Activated CD8-positive, alpha-beta T cell treated with anti-CD3 and anti-CD28 coated beads for 36 hours (primary cell): ENCODE data around the gene HTR1B. TPM values are rescaled to one million over a fixed set of nuclear protein-coding genes. Genes with fewer than 3 reads are reported as not detected.

Experiments
- ATAC-seq: fragments of 200-7000 bp; cut with Tn5 transposase; one replicate; pipeline ENCODE4 v1.10.0; 2021; ENCODE audit warnings: mild to moderate bottlenecking, moderate library complexity
- CTCF ChIA-PET: fragments of 350-600 bp; sonication (Branson Sonifier 250); formaldehyde crosslinking; loops from one replicate; lab custom pipeline; 2021; ENCODE audit warnings: antibody characterized with exemption; lab: Charles Lee
- POLR2A ChIA-PET: fragments of 350-600 bp; sonication (Branson Sonifier 250); formaldehyde crosslinking; loops from one replicate; lab custom pipeline; 2021; ENCODE audit warnings: antibody characterized with exemption; lab: Charles Lee
- DNase-seq: peaks from one replicate; pipeline ENCODE4 v3.0.0-alpha.2; 2020
- H3K27ac Mint-ChIP-seq: one replicate; pipeline ENCODE4 v1.8.0; 2021; ENCODE audit warnings: mild to moderate bottlenecking, mixed read lengths
- H3K27me3 Mint-ChIP-seq: one replicate; pipeline ENCODE4 v1.8.0; 2021; ENCODE audit warnings: mixed read lengths
- H3K36me3 Mint-ChIP-seq: one replicate; pipeline ENCODE4 v1.8.0; 2021; ENCODE audit warnings: low read depth, mixed read lengths
- H3K4me1 Mint-ChIP-seq: one replicate; pipeline ENCODE4 v1.8.0; 2021; ENCODE audit warnings: low read depth, mixed read lengths
- H3K4me3 Mint-ChIP-seq: one replicate; pipeline ENCODE4 v1.8.0; 2021; ENCODE audit warnings: mild to moderate bottlenecking, moderate library complexity, mixed read lengths
- H3K9me3 Mint-ChIP-seq: one replicate; pipeline ENCODE4 v1.8.0; 2021; ENCODE audit warnings: mixed read lengths
- intact Hi-C: fragments of 100-400 bp; cut with micrococcal nuclease; formaldehyde crosslinking; loops from one replicate; pipeline ENCODE4 v1.10.0; 2022
- total RNA-seq, 2 experiments: library from RNA; stranded (reverse); gene quantifications; one replicate each; pipeline ENCODE4 v1.2.3, GENCODE V29; 2021
- TF ChIP-seq, protein P1 (sequence below): fragments of 200-600 bp; IDR thresholded peaks from one replicate; pipeline ENCODE4 v1.8.0; 2022; ENCODE audit warnings: antibody characterized with exemption, mild to moderate bottlenecking

HTR1B gene
- total RNA-seq, 2 experiments from 2014 or later = not detected

DNA sequence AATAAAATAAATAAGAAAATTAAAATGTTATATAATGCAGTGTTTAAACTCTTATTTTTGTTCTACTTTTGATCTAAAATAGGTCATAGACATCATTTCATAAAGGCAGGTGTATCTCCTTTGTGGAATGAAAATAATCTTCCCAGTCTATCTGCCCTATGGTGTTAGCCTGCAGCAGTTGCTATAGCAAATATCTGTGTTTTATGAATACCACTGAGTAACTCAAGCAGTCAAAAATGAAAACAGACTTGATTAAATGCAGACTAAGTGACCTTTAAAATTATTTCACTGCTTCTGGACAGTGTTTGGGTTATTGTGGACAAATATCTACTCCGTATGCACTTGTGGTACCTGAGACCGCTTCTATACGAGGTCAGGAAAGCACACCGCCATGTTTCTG, 11.8 kb downstream of the HTR1B start:
- DNase-seq = no peak
- Mint-ChIP-seq H3K4me3 (no peak overlapping the region), H3K27ac (no peak overlapping the region), H3K9me3 (no peaks in the 10 kb centered on the region), H3K4me1 (no peaks in the 10 kb centered on the region), H3K36me3 (no peaks in the 10 kb centered on the region), H3K27me3 (no peaks in the 10 kb centered on the region)
- no peak for ATAC-seq
- intact Hi-C loops = no loop called here
- CTCF ChIA-PET = no interaction called here
- POLR2A ChIA-PET = no interaction called here
- TF ChIP-seq, protein P1, sequence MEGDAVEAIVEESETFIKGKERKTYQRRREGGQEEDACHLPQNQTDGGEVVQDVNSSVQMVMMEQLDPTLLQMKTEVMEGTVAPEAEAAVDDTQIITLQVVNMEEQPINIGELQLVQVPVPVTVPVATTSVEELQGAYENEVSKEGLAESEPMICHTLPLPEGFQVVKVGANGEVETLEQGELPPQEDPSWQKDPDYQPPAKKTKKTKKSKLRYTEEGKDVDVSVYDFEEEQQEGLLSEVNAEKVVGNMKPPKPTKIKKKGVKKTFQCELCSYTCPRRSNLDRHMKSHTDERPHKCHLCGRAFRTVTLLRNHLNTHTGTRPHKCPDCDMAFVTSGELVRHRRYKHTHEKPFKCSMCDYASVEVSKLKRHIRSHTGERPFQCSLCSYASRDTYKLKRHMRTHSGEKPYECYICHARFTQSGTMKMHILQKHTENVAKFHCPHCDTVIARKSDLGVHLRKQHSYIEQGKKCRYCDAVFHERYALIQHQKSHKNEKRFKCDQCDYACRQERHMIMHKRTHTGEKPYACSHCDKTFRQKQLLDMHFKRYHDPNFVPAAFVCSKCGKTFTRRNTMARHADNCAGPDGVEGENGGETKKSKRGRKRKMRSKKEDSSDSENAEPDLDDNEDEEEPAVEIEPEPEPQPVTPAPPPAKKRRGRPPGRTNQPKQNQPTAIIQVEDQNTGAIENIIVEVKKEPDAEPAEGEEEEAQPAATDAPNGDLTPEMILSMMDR = no peak

DNA sequence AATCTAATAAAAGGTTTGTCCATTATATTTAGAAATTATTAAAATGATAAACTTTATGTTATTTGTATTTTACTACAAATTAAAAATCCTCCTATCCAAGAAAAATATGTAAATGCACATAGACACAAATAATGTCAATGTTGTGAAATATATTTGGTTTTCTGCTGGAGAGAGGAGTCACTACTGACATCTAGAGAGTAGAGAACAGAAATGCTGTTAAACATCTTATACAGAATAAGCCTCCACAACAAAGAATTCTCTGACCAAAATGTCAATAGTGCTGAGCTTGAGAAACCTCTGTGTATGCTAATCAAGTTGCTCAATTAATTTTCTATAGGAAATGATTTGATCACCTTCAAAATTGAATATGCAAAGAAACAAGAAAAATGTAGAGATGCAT, 12.4 kb downstream of the HTR1B start:
- ATAC-seq (no peak), DNase-seq (no peak)
- no peaks in the 10 kb centered on the region for H3K9me3 Mint-ChIP-seq
- H3K4me1 Mint-ChIP-seq = no peaks in the 10 kb centered on the region
- H3K27me3 Mint-ChIP-seq = no peaks in the 10 kb centered on the region
- no peak overlapping the region for H3K4me3 Mint-ChIP-seq
- H3K27ac Mint-ChIP-seq = no peak overlapping the region
- no peaks in the 10 kb centered on the region for H3K36me3 Mint-ChIP-seq
- TF ChIP-seq, protein P1 = no peak
- intact Hi-C loops = no loop called here
- ChIA-PET CTCF (no interaction called here), POLR2A (no interaction called here)

- no peaks in the 10 kb centered on the region for H3K4me1 Mint-ChIP-seq
- POLR2A ChIA-PET = no interaction called here
- DNase-seq (no peak), ATAC-seq (no peak)
- H3K9me3 Mint-ChIP-seq = no peaks in the 10 kb centered on the region
- CTCF ChIA-PET = interaction anchor here (1.3 kb wide), 1 partner anchor 16 kb away, joined by 3 read pairs; no protein-coding TSS in a partner anchor
- no peak overlapping the region for H3K4me3 Mint-ChIP-seq
- TF ChIP-seq, protein P1 = no peak
- H3K27me3 Mint-ChIP-seq = no peaks in the 10 kb centered on the region
- H3K27ac Mint-ChIP-seq = no peak overlapping the region
- intact Hi-C loops = no loop called here
- no peaks in the 10 kb centered on the region for H3K36me3 Mint-ChIP-seq
Measured at GRCh38 chr6:77448546-77448945, 14.7 kb downstream of the HTR1B start.

DNA sequence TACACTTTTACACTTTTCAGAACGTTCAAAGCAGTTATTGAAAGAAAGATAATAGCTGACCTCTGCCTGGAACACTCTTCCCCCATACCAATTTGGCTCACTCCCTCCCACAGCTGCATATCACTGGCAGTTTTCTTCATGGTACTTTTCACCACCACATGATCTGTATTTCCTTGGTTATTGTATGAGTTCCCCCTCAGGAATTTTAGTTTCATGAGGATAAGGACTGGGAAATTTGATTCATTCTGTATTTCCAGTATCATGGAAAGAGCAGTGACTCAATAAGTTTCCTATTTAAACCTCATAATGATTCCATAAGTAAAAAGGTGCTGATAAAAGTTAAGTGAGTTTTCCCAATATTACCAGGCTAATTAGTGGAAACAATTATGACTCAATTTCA, 16.0 kb downstream of the HTR1B start:
- no peak for ATAC-seq
- intact Hi-C loops = no loop called here
- H3K36me3 Mint-ChIP-seq = no peaks in the 10 kb centered on the region
- DNase-seq = no peak
- no peaks in the 10 kb centered on the region for H3K9me3 Mint-ChIP-seq
- CTCF ChIA-PET = no interaction called here
- POLR2A ChIA-PET = no interaction called here
- TF ChIP-seq, protein P1 = no peak
- H3K4me3 Mint-ChIP-seq = no peak overlapping the region
- no peaks in the 10 kb centered on the region for H3K27me3 Mint-ChIP-seq
- H3K4me1 Mint-ChIP-seq = no peaks in the 10 kb centered on the region
- H3K27ac Mint-ChIP-seq = no peak overlapping the region

GRCh38 chr6:77446249-77446648, 17.0 kb downstream of the HTR1B start:
- no peak overlapping the region for H3K4me3 Mint-ChIP-seq
- intact Hi-C loops = no loop called here
- no peak for DNase-seq
- TF ChIP-seq, protein P1 = no peak
- no peak overlapping the region for H3K27ac Mint-ChIP-seq
- H3K4me1 Mint-ChIP-seq = no peaks in the 10 kb centered on the region
- ATAC-seq = no peak
- no peaks in the 10 kb centered on the region for H3K27me3 Mint-ChIP-seq
- POLR2A ChIA-PET = no interaction called here
- CTCF ChIA-PET = no interaction called here
- H3K9me3 Mint-ChIP-seq = peaks cover under 1% of the 10 kb centered on the region
- H3K36me3 Mint-ChIP-seq = no peaks in the 10 kb centered on the region
